Epidermal melanocyte (primary cell): Measurements from ENCODE around the gene KIAA1671.
"Not testable (repeated sequence)": the region's sequence is repeated elsewhere in the genome, so short reads cannot be mapped to it uniquely, and the experiment has no call there.

Experiments used
- DNase-seq: peaks from one replicate; pipeline ENCODE4 v3.0.0; 2011; ENCODE audit warnings: low spot score; ENCODE audit not compliant: insufficient read length

KIAA1671 gene

DNA sequence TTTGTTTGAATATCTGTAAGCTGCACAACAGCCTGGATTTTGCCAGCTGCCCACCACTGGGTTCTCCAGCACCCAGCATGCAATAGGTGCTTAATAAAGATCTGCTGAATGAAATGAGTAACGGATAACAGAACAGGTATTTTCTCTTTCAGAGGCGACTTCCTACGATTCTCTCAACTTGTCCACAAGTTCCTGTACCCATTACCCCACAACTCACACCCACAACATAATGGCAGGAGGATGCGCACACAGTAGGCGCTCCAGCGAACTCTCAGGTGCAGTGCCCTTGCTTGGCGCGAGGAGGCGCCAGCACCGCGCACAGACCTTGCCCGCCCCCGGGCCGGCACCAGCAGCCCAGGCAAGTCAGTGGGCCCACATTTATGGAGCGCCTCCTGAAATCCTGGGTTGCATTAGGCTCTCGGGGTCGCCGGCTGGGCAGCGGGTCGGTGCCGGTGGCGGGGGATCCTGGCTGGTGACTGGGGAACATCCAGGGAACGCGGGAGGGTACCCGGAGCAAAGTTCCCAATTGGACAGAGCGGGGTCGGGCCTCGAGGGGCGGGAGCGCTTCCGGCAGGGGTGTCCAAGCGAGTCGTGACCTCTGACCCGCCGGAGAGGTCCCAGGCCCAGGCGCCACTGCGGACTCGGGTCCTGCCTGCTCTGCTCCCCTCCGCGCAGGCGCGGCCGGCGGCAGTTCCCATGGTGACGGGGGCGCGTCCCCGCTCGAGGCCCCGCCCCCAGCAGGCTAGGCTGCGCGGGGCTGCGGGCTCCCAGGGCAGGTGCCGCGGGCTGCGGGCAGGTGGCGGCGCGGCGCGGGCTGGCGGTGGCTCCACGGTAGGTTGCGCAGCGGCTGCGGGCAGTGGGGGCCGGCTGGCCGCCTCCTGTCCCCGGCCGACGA, at the start of gene KIAA1671:
KIAA1671 (plus strand) TSS at position 775 of the 895 bp plus-strand sequence. CDS start 75,284 bp downstream, outside the sequence.
- DNase-seq = peak; percentile 79

GRCh38 chr22:24905909-24906308, 46.6 kb upstream of the KIAA1671 start:
- no peak for DNase-seq

DNA sequence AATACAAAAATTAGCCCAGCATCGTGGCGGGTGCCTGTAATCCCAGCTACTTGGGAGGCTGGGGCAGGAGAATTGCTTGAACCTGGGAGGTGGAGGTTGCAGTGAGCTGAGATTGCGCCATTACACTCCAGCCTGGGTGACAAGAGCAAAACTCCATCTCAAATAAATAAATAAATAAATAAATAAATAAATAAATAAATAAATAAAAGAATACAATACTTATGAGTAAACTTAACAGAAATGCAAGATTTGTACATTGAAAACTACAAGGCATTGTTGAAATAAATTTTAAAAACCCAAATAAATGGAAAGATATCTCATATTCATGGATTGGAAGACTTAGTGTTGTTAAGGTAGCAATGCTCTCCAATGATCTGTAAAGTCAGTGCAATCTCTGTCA, 45.4 kb upstream of the KIAA1671 start:
- DNase-seq = not testable (repeated sequence)

DNA sequence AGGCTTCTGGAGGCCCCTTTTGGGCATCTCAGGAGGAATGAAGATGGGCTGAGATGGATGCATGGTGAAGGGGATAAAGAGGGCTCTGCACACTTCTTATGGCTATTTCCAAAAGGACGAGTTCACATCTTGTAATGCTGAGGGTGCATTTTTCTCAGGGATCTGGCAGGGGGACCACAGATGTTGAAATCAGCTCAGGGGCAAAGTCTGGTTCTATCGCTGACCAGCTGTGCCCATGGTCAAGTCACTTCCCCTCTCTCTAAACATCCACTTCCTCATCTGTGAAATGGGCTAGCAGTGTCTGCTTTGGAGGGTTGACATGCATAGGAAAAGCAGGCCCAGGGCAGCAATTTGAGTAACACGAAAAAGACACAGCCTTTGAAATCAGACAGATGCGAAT, 32.5 kb upstream of the KIAA1671 start:
- DNase-seq = no peak

- DNase-seq = no peak
Measured at GRCh38 chr22:24925586-24926427, 26.7 kb upstream of the KIAA1671 start.

DNA sequence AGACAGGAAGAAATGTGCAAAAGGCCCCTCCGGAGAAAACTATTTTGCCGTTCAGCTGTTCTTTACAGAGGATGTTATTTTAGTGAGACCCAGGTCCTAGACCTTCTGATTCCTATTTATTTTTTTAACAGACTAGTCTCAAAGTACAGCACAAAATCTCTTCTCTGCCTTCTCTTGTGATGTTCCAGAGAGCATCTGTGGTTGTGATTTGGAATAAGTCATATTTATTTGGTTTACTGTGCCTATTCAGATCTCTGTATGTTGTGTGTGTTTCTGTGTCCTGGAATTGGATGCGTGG, 26.1 kb upstream of the KIAA1671 start:
- DNase-seq = no peak

DNA sequence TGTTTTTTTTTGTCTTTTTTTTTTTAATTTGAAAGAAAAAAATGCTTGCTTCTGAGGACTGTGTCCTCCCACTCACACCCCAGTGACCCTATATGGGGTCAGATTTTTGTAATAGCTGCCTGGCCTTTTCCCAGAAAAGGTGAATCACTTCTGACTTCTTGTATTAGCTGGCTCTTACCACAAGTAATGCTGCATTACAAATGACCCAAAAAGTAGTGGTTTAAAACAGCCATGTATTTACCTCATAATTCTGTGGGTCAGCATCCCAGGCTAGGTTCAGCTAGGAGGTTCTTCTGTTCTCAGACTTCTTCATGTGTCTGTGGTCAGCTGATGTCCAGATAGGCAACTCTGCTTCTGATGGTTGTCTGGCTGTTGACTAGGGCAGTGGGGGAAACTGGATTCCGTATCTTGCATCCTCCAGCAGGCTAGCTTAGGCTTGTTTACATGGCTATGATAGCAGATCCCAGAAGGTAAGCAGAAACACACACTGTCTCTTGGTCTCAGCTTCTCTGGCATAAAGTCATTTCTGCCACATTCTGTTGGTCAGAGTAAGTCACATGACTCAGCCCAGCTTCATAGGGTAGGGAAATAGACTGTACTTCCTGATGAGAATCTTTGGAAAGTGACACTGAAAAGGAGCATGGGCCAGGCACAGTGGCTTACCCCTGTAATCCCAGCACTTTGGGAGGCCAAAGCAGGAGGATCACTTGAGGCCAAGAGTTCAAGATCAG, 25.5 kb upstream of the KIAA1671 start:
- DNase-seq = no peak

- DNase-seq = no peak
Measured at GRCh38 chr22:24928322-24928721, 24.2 kb upstream of the KIAA1671 start.

DNA sequence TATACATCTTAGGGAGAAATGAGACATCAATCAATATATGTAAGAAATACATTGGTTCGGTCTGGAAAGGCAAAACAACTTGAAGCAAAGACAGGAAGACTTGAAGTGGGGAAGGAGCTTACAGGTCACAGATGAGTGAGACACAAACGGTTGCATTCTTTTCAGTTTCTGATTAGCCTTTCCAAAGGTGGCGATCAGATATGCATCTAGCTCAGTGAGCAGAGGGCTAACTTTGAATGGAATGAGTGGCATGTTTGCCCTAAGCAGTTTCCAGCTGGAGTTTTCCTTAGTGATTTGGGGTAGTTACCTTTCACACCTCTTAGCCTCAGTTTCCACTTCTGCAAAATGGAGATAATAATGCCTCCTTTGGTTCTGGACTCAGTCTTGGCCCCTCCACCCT, 21.8 kb upstream of the KIAA1671 start:
- DNase-seq = no peak

DNA sequence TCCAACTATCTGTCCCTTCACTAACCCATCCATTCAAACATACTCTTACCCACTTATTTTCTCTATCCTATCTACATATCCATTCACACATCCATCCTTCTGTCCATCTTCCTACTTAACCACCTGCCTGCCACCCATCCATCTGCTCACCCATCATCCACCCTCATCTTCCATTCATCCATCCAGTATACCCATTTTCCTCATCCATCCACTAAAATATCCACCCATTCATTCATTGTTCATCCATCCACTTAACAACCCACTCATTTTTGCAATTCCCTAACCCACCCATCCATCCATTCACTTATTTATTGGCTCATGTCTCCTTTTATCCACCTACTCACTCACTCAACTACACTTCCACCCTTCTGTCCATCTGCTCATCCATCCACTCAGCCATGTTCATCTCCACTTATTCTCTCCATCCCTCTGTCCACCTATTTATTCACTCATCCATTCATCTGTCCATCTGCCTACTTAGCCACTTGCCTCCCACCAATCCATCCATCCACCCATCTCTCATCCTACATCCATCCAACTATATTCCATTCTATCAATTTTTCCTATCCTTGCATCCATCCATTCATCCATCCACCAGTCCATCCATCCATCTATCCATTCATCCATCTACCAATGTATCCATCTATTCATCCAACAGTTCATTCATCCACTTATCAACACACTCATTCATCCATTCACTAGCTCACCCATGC, 16.6 kb upstream of the KIAA1671 start:
- DNase-seq = no peak

DNA sequence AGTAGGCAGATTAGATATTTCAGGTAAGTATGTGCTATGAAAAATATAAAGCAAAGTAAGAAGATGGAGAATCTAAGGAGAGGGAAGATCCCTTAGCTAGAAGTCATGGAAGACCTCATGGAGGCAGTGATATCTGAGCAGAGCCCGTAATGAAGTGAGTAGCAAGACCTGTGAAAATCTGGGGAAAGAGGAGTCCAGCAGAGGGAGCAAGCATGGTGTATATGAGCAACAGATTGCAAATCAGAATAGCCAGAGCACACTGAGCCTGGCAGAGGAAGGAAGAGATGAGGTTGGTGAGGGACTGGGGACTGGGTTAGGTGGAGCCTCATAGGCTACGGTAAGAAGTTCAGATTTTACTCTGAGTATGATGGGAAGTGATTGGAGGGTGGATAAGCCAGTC, 15.4 kb upstream of the KIAA1671 start:
- no peak for DNase-seq

DNA sequence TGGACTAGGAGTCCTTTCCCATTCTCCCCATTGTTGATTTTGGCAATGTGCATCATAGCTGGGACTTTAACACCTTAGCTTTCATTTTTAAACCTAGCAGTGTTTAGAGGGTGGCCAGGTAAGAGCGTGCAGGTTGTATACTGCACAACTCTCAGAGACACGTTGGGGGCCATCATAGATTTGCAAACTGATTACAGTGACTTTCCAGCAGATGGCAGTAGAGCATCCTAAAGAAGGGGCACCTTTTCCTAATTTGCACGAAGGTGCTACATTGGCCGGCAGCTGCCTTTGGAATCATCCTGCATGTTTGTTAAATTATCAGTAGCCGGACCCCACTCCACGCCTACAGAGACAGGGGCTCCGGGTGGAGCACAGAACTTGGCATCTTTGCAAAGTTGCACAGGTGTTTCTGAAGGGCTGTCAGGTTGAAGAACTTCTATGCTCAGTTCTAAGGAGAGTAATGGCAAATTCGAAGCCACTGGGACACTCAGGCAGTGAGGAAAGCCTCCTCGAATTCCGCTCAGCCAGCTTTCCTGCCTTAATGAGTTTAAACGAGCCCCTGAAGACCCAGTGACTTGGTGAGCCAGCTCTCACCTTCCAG, 13.7 kb upstream of the KIAA1671 start:
- peak; percentile 42 for DNase-seq

GRCh38 chr22:24942301-24942700, 10.2 kb upstream of the KIAA1671 start:
- DNase-seq = no peak

GRCh38 chr22:24944217-24944937, 8.1 kb upstream of the KIAA1671 start:
- no peak for DNase-seq

- DNase-seq = no peak
Measured at GRCh38 chr22:24945430-24945829, 7.1 kb upstream of the KIAA1671 start.

DNA sequence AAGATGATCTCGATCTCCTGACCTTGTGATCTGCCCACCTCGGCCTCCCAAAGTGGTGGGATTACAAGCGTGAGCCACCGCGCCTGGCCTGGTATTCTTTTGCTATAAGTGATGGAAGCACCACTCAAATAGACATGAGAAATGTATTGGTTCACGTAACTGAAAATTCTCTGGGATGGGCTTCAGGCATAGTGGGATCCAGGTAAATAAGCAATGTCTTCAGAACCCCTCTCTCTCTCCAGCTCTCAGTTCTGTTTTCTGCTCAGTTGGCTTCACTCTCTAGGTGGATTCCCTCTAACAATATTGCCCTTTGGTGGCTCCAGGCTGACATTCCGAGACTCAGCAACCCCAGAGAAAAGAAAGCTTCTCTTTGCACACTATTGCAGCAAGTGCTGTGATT, 5.1 kb upstream of the KIAA1671 start:
- DNase-seq = no peak

- no peak for DNase-seq
Measured at GRCh38 chr22:24947881-24948280, 4.6 kb upstream of the KIAA1671 start.

DNA sequence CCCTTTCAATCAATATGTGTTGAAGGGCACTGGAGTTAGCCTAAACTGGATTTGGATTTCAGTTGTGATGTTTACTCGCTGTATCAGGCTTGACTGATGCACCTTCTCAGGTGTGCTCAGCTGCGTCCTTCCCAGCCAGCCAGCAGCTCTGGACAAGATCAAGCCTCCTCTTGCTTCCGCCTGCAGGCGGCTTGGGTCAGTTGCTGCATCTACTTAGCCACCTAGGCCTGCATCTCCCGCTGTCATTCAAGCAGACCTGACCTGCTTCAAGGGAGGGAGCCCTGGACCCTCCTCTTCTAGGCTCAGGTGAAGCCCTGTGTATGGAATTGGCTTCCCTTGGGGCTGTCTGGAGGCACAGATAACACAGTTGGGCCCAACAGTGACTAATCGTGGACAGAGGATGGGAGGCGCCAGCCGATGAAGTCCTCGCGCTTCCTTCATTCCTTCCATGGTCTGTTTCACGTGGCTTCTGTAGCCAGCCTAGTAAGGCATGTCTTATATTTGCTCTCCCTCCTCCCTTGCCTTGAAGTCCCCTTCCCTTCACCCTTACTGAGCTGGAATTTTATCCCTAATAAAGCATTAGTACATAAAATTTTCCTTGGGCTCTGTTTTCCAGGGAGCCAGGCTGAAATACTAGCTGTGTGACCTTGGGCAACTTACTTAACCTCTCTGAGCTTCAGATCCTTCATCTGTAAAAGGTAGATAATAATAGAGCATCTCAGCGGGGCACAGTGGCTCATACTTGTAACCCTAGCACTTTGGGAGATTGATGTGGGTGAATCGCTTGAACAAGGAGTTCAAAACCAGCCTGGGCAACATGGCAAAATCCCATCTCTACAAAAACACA, 3.9 kb upstream of the KIAA1671 start:
- DNase-seq = no peak

DNA sequence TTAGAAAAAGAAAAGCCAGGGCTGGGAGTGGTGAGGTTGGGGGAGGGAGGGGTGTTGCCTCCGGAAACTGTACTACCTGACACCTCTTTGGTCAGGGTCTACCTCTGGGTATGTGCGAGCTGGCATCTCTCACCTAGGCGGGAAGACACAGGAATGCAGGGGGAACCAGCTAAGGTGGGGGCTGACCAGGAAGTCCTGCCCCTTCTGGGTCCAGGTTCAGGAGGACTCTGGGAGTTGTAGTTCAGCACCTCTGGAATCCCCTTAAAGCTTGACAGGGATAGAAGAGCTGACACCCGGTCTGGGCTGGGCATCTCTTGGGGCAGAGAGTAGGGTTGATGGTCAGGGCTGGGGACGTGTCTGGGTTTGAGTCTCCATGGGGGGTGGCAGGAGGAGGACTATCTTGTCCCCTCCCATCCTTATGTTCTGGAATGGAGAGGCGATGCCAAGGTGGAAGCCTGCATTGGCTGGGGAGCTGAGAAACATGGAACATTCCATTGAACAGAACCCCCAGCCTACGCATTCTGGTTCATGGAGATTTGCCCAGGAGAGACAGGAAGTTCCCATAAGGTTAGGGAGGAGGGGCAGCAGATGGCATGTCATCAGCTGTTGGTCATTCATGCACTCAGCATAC, 2.1 kb upstream of the KIAA1671 start:
- no peak for DNase-seq
